ENCODE measurements around the gene GSTA3.

- TF ChIP-seq, protein P1, sequence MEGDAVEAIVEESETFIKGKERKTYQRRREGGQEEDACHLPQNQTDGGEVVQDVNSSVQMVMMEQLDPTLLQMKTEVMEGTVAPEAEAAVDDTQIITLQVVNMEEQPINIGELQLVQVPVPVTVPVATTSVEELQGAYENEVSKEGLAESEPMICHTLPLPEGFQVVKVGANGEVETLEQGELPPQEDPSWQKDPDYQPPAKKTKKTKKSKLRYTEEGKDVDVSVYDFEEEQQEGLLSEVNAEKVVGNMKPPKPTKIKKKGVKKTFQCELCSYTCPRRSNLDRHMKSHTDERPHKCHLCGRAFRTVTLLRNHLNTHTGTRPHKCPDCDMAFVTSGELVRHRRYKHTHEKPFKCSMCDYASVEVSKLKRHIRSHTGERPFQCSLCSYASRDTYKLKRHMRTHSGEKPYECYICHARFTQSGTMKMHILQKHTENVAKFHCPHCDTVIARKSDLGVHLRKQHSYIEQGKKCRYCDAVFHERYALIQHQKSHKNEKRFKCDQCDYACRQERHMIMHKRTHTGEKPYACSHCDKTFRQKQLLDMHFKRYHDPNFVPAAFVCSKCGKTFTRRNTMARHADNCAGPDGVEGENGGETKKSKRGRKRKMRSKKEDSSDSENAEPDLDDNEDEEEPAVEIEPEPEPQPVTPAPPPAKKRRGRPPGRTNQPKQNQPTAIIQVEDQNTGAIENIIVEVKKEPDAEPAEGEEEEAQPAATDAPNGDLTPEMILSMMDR (IDR thresholded peaks at IDR 0.05), result no peak
- TF ChIP-seq POLR2A (IDR thresholded peaks at IDR 0.05), result no peak
- TF ChIP-seq POLR2AphosphoS5 (IDR thresholded peaks at IDR 0.05), result no peak
Observed at GRCh38 chr6:52909531-52909930, at the start of gene GSTA3.

Data from transverse colon (tissue), 4 donors.